HTERT RPE-1 (cell line): ENCODE measurements around the gene MT1B.

Source experiments
- in situ Hi-C: fragments of 300-500 bp; cut with MboI; formaldehyde crosslinking; loops from 4 replicates; pipeline ENCODE4 v1.14.3; 2020; ENCODE audit warnings: low sequenced_read_pairs

MT1B gene

DNA sequence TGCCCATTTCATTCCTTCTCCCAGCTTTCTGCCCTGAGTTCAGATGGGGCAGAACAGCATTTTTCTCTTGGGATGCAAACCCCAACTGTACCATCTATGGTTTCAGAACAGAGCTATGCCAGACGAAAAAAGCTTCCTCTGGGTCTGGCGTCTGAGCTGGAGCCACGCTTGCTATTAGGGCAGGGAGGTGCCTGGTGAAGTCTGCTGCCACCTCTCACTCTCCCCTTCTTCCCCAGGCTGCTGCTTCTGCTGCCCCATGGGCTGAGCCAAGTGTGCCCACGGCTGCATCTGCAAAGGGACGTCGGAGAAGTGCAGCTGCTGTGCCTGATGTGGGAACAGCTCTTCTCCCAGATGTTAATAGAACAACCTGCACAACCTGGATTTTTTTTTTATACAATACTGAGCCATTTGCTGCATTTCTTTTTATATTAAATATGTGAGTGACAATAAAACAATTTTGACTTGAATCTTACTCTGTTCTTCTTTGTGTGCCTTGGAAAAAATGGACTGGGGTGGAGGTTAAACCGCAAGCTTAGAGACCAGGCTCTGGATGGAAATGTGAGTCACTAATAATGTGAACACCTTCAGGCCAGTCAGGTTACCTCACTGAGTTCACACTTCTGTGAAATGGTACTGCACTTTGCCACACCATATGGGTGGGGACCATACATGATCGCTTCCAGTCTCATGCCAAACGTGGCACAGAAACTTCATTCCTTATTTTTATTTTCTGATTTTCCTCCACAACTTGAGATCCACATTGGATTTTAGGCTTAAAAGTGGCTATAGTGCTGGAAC, 14.9 kb upstream of the MT1B start:
- in situ Hi-C loops, result no loop called here

DNA sequence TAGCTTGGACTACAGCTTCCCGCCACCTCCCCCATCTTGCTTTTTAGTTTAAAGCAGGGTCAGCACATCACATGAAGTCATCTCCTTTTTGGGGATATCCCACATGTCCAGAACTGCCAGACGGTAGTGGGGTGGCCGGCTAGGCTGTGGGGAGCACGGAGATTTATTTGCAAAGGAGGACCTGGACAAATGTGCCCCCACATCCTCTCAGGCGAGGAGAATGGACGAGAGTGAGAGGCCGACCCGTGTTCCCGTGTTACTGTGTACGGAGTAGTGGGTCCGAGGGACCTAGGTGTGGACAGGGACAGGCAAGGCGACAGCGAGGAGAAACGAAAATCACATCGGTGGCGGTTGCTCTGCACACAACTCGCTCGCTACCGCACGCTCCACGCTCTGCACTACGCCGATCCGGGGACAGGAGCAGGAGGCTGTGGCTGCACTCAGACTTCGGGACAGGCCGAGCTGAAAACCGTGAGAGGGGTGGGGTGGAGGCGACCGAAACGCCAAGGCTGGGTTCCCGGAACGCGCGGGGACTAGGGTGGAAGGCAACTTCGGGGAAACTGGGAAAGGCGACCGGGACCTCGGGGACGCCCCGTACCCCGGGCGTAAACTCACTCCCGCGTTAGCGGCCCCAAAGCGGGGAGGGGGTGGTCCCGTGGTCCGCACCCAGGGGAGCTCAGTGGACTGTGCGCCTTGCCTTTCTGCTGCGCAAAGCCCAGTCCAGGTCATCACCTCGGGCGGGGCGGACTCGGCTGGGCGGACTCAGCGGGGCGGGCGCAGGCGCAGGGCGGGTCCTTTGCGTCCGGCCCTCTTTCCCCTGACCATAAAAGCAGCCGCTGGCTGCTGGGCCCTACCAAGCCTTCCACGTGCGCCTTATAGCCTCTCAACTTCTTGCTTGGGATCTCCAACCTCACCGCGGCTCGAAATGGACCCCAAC, 13.6 kb upstream of the MT1B start, which contains the start of gene MT1A:
Gene MT1A (plus strand): TSS at position 853 of the 937 bp plus-strand sequence. CDS start 73 bp downstream, at position 926.
- in situ Hi-C loops, result no loop called here

DNA sequence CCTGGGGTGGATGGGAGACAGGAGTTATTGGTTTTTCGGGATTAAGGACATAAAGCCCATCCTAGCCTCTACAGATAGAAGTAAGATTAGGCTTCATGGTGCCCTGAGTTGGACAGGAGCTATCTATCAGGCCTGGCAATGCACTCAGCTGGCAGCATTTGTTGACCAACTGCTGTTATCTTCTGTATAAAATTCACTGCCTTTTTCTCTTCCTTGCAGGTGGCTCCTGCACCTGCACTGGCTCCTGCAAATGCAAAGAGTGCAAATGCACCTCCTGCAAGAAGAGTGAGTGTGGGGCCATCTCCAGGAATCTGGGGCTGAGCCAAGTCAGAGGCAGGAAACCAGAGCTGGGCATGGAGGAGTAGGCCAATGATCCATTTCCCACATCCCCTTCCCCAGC, 12.6 kb upstream of the MT1B start:
- in situ Hi-C loops, result no loop called here

DNA sequence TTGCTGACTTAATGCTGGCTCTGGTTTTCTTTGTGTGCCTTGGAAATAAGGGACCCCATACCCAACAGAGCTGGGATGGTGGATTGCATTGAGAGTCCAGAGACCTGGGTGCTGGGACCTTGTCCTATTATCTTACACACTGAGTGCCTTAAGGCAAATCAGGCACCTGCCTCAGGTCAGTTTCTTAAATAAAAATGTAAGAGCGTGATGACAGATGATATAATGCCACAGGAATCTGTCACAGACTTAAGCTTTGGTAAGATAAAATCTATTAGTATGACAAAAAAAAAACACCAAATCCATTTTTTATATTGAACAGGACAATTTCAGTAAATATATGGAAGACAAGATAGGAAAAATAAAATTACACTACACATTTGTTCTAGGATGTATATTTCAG, 11.6 kb upstream of the MT1B start:
- in situ Hi-C loops, result no loop called here

DNA sequence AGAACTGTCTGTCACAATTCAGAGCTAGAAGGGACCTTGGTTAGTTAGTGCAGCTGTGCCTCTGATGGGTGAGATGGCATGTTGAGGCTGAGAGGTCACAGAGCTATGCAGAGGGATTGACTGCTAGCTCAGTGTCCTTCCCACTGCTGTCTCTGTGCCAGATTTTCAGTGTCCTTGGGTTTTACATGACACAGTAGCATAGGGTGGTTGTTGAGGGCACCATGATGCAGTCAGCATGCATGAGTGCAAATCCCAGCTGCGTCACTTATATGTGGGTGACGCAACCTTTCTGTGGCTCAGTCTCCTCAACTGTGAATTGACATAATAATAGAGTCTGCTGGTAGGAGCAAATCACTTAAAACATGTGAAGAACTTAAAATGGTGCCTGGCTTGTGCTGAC, 10.5 kb upstream of the MT1B start:
- in situ Hi-C loops, result no loop called here

DNA sequence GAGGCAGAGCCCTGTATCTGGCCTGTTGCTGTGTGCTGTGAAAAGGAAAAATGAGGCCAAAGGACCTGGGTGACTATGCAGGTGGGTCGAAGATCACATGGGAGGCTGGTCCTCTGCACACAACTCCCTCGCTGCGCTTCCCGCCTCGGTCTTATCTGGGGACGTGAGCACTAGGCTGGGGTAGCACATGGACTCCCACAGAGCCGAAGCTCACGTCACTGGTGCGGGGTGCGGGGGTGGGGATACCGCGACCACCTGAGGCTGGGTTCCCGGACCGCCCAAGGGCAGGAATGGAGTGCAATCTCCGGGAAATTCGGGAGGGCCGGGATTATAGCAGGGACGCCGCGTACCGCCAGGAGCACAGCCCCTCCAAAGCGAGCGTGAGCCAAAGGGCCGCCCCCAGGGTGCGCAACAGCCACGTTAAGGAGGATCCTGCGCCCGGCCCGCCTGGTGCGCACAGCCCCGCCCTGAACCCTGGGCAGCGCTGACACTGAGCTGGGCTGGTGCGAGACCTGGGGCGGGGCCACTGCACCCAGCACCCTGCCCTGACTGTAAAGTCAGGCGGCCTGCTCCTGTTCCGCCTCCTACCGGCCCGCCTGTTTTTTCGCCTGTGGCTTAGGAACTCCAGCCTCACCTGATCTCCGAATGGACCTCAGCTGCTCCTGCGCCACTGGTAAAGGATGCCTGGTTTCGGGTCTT, 8.5 kb upstream of the MT1B start:
- in situ Hi-C loops, result no loop called here

DNA sequence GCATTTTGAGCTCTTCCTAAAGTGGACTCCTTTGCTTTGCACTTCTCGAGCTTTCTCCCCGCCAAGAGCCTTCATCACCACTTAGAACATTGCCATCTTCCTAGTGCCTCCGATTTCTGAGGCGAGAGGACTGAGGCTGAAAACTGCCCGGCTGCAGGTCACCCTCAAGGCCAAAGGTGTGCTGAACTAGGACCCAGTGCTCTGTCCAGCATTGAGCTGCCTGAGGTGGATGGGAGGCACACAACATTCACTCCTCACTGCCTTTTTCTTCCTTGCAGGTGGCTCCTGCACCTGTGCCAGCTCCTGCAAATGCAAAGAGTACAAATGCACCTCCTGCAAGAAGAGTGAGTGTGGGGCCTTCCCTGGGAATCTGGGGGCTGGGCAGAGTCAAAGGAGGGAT, 7.9 kb upstream of the MT1B start:
- in situ Hi-C loops, result no loop called here

DNA sequence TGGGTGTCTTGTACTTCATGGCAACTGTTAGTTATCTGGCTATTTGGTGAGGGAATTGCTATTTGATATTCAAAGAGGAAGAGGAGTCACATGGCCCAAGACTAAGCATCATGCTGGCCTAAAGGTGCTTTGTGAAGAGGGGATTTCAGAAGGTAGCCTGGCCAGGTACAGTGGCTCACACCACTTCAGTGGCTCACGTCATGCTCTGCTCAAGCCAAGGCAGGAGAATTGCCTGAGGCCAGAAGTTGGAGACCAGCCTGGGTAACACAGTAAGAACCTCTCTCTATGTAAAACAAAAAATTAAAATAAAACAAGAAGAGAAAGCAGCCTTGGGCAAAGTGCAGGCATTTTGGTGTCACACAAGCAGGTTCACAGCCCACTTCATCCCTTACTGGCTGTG, 6.4 kb upstream of the MT1B start:
- in situ Hi-C loops, result no loop called here

DNA sequence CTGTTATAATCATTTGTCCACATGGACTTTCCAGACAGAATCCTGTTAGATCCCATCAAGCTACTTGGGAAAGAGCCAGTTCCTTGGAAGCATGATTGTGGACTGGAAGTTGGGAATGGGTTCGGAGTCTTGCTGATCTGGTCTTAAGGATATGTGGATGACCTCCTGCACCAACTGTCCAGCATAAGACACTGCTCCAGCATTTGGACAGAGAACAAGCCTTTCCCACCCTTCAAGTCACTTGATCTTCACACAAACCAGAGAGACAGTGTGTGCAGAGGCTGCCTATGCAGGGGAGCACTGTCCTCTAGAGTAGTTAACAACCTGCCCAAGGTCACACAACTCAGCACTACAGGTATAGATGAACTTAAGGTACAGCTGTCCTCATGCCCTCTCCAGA, 5.8 kb upstream of the MT1B start:
- in situ Hi-C loops, result no loop called here

DNA sequence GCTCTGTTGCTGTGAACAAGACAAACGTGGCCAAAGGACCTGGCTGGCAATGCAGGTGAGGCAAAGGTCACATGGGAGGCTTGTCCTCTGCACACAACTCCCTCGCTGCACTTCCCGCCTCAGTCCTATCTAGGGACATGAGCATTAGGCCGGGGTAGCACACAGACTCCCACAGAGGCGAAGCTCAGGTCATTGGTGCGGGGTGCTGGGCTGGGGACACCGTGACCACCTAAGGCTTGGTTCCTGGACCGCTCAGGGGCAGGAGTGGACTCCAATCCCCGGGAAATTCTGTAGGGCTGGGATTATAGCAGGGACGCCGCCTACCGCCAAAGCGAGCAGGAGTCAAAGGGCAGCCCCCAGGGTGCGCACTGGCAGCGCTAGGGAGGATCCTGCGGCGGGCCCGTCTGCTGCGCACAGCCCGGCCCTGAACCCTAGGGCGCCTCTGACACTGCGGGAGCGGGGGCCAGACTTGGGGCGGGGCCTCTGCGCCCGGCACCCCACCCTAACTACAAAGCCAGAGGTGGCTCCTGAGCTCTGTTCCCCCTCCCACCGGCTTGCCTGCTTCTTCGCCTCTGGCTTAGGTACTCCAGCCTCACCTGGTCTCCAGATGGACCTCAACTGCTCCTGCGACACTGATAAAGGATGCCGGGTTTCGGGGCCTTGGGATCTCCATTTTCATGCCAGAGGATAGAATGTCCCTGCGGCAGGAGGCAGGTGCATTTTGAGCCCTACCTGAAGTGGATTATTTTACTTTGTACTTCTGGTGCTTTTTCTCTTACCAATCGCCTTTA, 3.9 kb upstream of the MT1B start:
- in situ Hi-C loops, result no loop called here

DNA sequence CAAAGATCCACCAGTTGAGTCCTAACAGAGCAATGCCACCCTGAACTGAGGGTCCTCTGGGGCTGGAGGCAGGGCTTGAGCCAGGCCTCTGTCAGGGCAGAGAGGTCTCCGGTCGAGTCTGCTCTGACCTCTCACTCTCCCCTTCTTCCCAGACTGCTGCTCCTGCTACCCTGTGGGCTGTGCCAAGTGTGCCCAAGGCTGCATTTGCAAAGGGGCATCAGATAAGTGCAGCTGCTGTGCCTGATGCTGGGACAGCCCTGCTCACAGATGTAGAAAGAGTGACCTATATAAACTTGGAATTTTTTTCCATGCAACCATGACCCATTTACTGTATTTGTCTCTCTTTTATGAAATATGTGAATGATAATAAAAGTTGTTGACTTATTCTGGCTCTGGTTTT, 2.4 kb upstream of the MT1B start:
- in situ Hi-C loops, result no loop called here

DNA sequence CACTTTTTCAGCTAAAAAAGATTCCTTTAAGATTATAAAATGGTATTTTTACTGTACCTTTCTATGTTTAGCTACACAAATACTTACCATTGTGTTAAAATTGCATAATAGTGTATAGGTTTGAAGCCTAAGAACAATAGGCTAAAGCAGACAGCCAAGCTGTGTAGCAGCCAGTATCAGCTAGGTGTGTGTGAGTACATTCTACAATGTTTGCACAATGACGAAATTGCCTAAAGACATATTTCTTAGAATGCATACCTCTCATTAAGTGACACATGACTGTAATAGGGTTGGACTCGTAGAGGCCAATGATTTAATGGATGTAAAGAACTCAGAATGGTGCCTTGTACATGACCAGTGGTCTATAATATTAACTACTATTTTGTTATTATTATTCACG, 1.9 kb upstream of the MT1B start:
- in situ Hi-C loops, result no loop called here

DNA sequence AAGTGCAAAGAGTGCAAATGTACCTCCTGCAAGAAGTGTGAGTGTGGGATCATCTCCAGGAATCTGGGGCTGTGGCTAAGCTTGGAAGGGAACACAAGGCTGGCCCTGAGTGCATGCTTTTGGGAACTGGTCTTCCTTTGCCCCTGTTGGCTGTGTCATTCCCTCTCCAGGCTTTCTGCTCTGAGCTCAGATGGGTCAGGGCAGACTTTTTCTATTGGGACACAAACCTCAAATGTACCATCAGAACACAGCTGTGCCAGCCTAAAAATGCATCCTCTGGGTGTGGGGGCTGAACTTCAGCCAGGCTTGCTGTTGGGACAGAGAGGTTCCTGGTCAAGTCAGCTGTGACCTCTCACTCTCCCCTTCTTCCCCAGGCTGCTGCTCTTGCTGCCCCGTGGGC, 914 bp downstream of the MT1B start:
- in situ Hi-C loops, result no loop called here

DNA sequence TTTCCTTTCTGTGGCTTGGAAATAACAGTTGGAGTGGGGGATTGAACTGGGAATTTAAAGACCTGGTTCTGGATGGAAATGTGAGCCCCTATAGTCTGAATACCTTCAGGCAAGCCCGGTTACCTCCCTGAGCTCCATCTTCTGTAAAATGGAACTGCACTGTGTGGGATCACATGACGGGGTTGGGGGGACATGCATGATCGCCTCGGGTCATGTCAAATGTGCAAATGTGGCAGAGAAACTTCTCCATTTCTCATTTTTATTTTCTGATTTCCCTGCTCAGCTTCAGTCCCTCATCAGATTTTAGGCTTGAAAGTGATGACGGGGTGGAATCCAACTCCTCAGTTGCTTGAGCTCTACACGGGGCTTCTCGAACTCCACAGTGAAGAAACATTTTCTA, 1.5 kb downstream of the MT1B start:
- in situ Hi-C loops, result no loop called here

DNA sequence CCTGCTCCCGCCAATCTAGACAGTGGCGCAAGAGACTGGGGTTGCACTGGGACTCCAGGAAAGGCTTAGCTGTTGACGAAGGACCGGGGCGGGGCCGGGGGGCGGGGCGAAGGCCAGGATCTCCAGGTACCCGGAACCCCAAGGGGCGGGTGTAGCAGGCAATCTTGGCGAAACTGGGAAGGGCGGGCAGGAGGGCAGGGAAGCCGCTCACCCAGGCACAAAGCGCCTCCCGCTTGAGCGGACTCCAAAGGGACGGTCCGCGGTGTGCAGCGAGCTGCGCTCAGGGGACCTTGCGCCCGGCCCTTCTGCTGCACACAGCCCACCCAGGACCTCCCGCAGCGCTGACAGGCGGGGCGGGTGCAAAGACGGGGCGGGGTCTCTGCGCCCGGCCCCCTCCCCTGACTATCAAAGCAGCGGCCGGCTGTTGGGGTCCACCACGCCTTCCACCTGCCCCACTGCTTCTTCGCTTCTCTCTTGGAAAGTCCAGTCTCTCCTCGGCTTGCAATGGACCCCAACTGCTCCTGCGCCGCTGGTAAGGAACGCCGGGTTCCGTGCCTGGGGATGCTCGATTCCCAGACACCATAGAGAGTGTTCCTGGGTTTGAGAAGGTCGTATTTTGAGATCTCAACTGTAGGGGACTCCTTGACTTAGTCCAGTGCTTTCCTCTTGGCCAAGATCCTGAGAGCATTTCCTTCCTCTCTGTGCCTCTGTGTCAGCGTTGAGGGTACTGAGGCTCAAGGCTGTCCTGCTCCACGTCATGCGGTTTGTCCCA, 6.1 kb downstream of the MT1B start, which contains the start of gene MT1F:
Gene MT1F (plus strand): TSS at position 405 of the 772 bp plus-strand sequence. CDS start 100 bp downstream, at position 505.
- in situ Hi-C loops, result no loop called here

DNA sequence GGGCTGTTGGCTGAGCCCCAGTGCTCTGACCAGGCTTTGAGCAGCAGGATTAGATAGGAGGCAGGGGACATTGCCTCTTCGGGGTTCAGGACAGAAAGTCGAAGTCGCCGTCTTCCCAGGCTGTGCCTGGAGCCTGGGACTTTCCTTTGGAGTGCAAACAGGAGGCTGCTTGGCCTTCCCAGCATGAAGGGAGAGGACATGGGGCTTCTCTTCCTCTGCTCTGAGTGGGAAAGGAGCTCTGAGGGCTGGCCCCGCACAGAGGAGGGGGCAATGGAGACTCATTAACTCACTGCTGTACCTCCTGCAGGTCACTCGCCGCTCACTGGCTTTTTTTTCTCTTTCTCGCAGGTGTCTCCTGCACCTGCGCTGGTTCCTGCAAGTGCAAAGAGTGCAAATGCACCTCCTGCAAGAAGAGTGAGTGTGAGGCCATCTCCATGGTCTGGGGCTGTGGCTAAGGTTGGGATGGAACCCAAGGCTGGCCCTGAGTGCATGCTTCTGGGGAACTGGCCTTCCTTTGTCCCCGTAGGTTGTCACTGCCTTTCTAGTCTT, 6.7 kb downstream of the MT1B start:
- in situ Hi-C loops, result no loop called here

DNA sequence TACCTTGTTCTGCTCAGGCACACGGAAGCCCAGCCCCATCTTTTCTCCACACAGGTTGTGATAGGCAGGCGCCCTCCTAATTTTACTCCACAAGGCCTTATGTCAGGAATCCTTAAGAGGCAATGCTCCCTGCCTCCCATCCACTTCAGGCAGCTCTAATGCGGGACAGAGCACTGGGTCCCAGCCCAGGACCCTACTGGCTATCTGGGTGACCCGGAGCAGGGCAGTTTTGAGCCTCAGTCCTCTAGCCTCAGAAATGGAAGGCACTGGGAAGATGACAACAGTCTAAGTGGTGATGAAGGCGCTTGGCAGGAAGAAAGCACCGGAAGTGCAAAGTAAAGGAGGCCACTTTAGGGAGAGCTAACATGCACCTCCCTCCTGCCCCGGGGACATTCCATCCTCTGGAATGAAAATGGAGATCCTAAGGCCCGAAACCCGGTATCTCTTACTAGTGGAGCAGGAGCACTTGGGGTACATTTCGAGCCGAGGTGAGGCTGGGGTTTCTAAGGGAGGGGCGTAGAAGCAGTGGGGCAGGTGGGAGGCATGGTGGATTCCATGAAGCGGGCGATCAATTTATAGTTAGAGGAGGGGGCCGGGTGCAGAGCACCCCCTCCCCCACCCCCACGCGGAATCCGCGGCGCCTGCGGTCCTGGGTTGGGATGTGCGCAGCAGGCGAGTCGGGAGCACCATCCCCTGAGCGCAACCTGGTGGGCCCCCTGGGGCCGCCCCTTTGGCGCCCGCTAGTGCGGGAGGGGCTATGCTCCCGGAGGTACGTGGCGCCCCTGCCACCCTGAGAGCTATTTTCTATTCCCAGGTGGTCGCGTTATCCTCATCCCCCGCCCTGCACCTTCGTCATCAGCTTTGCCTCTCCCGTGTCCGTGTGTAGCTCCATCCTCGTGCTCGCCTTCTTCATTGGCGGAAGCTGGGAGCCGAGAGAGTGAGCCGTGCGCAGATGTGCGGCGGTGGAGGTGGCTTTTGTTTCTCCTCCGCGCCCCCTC, 11.0 kb downstream of the MT1B start:
- in situ Hi-C loops, result no loop called here

DNA sequence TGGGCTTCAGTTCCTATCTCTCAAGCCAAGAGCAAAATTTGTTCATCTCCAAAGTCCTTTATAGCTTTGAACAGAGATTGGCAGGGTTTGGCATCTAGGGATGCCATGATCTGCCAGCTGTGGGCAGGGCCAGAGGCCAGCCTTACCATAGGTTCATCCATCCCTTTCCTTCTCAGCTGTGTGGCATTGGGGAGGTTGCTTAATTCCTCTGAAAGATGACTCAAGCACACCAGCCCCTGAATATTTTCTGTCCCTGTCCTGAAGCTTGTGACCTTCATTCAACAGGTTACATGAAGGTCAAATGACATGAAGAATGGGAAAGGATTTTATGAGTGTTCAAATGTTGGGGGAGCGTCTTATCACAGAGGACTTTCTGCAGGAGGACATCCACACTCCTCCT, 12.8 kb downstream of the MT1B start:
- in situ Hi-C loops, result no loop called here
